Neuron (in vitro differentiated cells): ENCODE measurements around the gene ANO6.

Source experiments
- H2AFZ ChIP-seq: one replicate; pipeline ENCODE4 v1.6.1; 2013; ENCODE audit warnings: low read depth, mild to moderate bottlenecking, inconsistent platforms, low read length, moderate library complexity
- H3K27me3 ChIP-seq: one replicate; pipeline ENCODE4 v1.6.1; 2013; ENCODE audit warnings: low read length; ENCODE audit not compliant: insufficient read depth
- H3K36me3 ChIP-seq: one replicate; pipeline ENCODE4 v1.6.1; 2013; ENCODE audit warnings: low read length; ENCODE audit not compliant: insufficient read depth
- H3K4me1 ChIP-seq: one replicate; pipeline ENCODE4 v1.6.1; 2013; ENCODE audit warnings: low read length; ENCODE audit not compliant: insufficient read depth
- H3K4me3 ChIP-seq: 2 replicates; pipeline ENCODE4 v1.5.1; 2013; ENCODE audit warnings: mild to moderate bottlenecking, low read length, moderate library complexity
- H3K9me3 ChIP-seq: one replicate; pipeline ENCODE4 v1.6.1; 2013; ENCODE audit warnings: low read length

ANO6 gene

GRCh38 chr12:45477526-45477925 is 261.6 kb downstream of the ANO6 start:
- H3K4me3 ChIP-seq, result no peak overlapping the region
- H3K9me3 ChIP-seq, result no peaks in the 10 kb centered on the region
- H3K27me3 ChIP-seq, result no peaks in the 10 kb centered on the region
- no peaks in the 10 kb centered on the region for H3K36me3 ChIP-seq
- H3K4me1 ChIP-seq, result no peaks in the 10 kb centered on the region
- no peak overlapping the region for H2AFZ ChIP-seq

- Histone ChIP-seq H3K9me3 (no peaks in the 10 kb centered on the region), H2AFZ (no peak overlapping the region), H3K4me3 (no peak overlapping the region), H3K27me3 (no peaks in the 10 kb centered on the region), H3K4me1 (no peaks in the 10 kb centered on the region), H3K36me3 (no peaks in the 10 kb centered on the region)
These were observed 263.0 kb downstream of the ANO6 start for GRCh38 chr12:45478931-45479330.

DNA sequence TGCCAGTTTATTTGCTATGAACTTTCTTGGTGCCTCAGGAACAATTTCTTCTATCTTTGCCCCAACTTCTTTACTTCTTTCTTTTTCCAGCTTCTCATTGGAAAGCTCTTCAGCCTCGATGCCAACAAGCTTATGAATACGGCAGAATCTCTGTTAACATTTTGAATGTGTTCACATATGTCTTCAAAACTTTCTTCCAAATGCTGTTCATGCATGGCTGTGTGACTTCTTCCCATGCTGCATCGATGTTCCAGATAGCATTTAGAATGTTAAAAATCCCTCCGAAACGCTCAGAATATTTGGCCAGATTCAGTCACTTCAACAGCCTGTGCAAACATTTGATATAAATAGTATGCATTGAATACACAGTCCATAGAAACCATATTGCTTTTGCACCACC is 265.9 kb downstream of the ANO6 start:
- no peaks in the 10 kb centered on the region for H3K4me1 ChIP-seq
- no peak overlapping the region for H3K4me3 ChIP-seq
- H3K27me3 ChIP-seq, result no peaks in the 10 kb centered on the region
- no peak overlapping the region for H2AFZ ChIP-seq
- H3K36me3 ChIP-seq, result no peaks in the 10 kb centered on the region
- H3K9me3 ChIP-seq, result no peaks in the 10 kb centered on the region

DNA sequence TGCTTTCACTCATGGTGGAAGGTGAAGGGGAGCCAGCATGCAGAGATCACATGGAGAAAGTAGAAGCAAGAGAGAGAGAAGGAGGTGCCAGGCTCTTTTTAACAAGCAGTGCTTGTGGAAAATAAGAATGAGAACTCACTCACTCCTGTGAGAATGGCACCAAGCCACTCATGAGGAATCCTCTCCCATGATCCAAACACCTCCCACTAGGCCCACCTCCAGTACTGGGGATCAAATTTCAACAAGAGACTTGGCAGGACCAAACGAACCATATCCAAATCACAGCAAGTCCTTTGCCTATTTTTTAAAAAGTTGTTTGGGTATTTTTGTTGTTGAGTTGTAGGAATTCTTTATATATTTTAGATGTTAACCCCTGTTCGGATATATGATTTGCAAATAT is 267.7 kb downstream of the ANO6 start:
- Histone ChIP-seq H3K9me3 (no peaks in the 10 kb centered on the region), H3K4me3 (no peak overlapping the region)

More for the DNA sequence above, 267.7 kb downstream of the ANO6 start:
- H3K4me1 ChIP-seq, result peaks cover 2% of the 10 kb centered on the region
- no peaks in the 10 kb centered on the region for H3K27me3 ChIP-seq
- H2AFZ ChIP-seq, result no peak overlapping the region
- H3K36me3 ChIP-seq, result no peaks in the 10 kb centered on the region
